HepG2 (cell line): ENCODE measurements around the gene BSG. TPM values are rescaled to one million over a fixed set of nuclear protein-coding genes. Genes with fewer than 3 reads are reported as not detected.
A peak's percentile ranks its signal among the peaks of the same experiment; 100 is the strongest.

ENCODE experiments used
- ATAC-seq: fragments of 200-7000 bp; cut with Tn5 transposase; 3 replicates; pipeline ENCODE4 v1.9.1; 2020; ENCODE audit warnings: mild to moderate bottlenecking, moderate library complexity
- BruUV-seq: library from RNA; stranded (reverse); fragments of 400-500 nt; replicated peaks from 2 replicates; lab custom pipeline; 2021; lab: Mats Ljungman, UMichigan
- CTCF ChIA-PET: fragments of 300-600 bp; formaldehyde crosslinking; extraction: SDS; loops from one replicate; lab custom pipeline; 2021; ENCODE audit warnings: low total read pairs, inconsistent platforms, low intra/inter-chr PET ratio; lab: Yijun Ruan, JAX
- POLR2A ChIA-PET: fragments of 350-600 bp; sonication (Branson Sonifier 250); formaldehyde crosslinking; loops from one replicate; lab custom pipeline; 2020; ENCODE audit warnings: antibody characterized with exemption, inconsistent platforms; lab: Yijun Ruan, JAX
- DNase-seq: peaks from one replicate; pipeline ENCODE4 v3.0.0-alpha.2; 2015; ENCODE audit warnings: low spot score
- FAIRE-seq: peaks from 3 replicates; lab custom pipeline; 2011; peaks lifted over from hg19 to GRCh38; lab: Jason Lieb, UNC
- H2AFZ ChIP-seq: one replicate; pipeline ENCODE4 v1.6.1; 2011; ENCODE audit warnings: low read length, inconsistent platforms
- H3K27ac ChIP-seq: fragments of 300-600 bp; 3 replicates; pipeline ENCODE4 v1.8.0; 2011; ENCODE audit warnings: mixed run types, mild to moderate bottlenecking, mixed read lengths, low read length, inconsistent platforms; ENCODE audit not compliant: insufficient read depth; ENCODE audit errors: extremely low read length
- H3K27me3 ChIP-seq, 2 experiments: fragments of 200-600 bp in 1 of 2; 2 replicates in 1 of 2; 3 replicates in 1 of 2; pipeline versions ENCODE4 v1.6.0 to v1.8.0; 2011; ENCODE audit warnings: low read length in 2 of 2, mild to moderate bottlenecking in 2 of 2, moderate library complexity in 2 of 2, inconsistent platforms in 1 of 2; ENCODE audit not compliant: insufficient read depth in 2 of 2, control insufficient read depth in 1 of 2
- H3K36me3 ChIP-seq, 2 experiments: fragments of 200-600 bp in 1 of 2; replicated peaks in 1 of 2; 2 replicates in 1 of 2; 3 replicates in 1 of 2; pipeline versions ENCODE4 v1.5.1 to v1.8.0; 2011; ENCODE audit warnings: low read length in 2 of 2, inconsistent platforms in 1 of 2; ENCODE audit not compliant: insufficient read depth in 2 of 2, control insufficient read depth in 1 of 2
- H3K4me1 ChIP-seq: 2 replicates; pipeline ENCODE4 v1.5.1; 2012; ENCODE audit warnings: low read length, inconsistent platforms; ENCODE audit not compliant: insufficient read depth
- H3K4me2 ChIP-seq: 2 replicates; pipeline ENCODE4 v1.6.0; 2011; ENCODE audit warnings: low read depth, low read length, inconsistent platforms
- H3K4me3 ChIP-seq, 3 experiments: fragments of 200-600 bp in 1 of 3; sonication (generic), shearing (Covaris generic) in 1 of 3; replicated peaks in 1 of 3; 2 replicates each; pipeline ENCODE4 v1.5.1; 2011 to 2016; ENCODE audit warnings: low read length in 3 of 3, inconsistent platforms in 2 of 3, low read depth in 2 of 3, mild to moderate bottlenecking in 2 of 3, control low read depth in 1 of 3, mixed read lengths in 1 of 3; ENCODE audit not compliant: insufficient read depth in 1 of 3
- H3K79me2 ChIP-seq: one replicate; pipeline ENCODE4 v1.6.1; 2011; ENCODE audit warnings: low read length, inconsistent platforms; ENCODE audit not compliant: insufficient read depth
- H3K9ac ChIP-seq: 2 replicates; pipeline ENCODE4 v1.6.0; 2011; ENCODE audit warnings: mild to moderate bottlenecking, low read depth, low read length, inconsistent platforms; ENCODE audit not compliant: insufficient read depth
- H3K9me3 ChIP-seq: 2 replicates; pipeline ENCODE4 v1.5.1; 2012; ENCODE audit warnings: mild to moderate bottlenecking, low read length
- H4K20me1 ChIP-seq: 2 replicates; pipeline ENCODE4 v1.6.0; 2011; ENCODE audit warnings: inconsistent platforms, mild to moderate bottlenecking, low read length, moderate library complexity; ENCODE audit not compliant: insufficient read depth
- DZIP1 ChIP-seq: sonication (generic); formaldehyde crosslinking; IDR thresholded peaks from 2 replicates; pipeline ENCODE4 v1.5.0; 2020; ENCODE audit warnings: mild to moderate bottlenecking, missing genetic modification reagents
- IRX3 ChIP-seq: sonication (generic); formaldehyde crosslinking; IDR thresholded peaks from 2 replicates; pipeline ENCODE4 v1.8.1; 2023; ENCODE audit warnings: mild to moderate bottlenecking, low read depth, missing genetic modification reagents, borderline replicate concordance
- MZF1 ChIP-seq: sonication (generic); formaldehyde crosslinking; IDR thresholded peaks from 2 replicates; pipeline ENCODE4 v1.8.1; 2023; ENCODE audit warnings: mild to moderate bottlenecking, missing genetic modification reagents, borderline replicate concordance
- RBFOX2 ChIP-seq: fragments of 200-400 bp; formaldehyde crosslinking; IDR thresholded peaks from 2 replicates; pipeline ENCODE4 v1.6.1; 2017; ENCODE audit warnings: low read depth, mild to moderate bottlenecking, low read length
- REST ChIP-seq, 2 experiments: IDR thresholded peaks; 2 replicates each; pipeline ENCODE4 v1.6.1; 2011 to 2012; ENCODE audit warnings: low read length in 2 of 2, borderline replicate concordance in 1 of 2, low read depth in 1 of 2, mild to moderate bottlenecking in 1 of 2, moderate library complexity in 1 of 2
- ZBTB1 ChIP-seq: sonication (generic); formaldehyde crosslinking; IDR thresholded peaks from 2 replicates; pipeline ENCODE4 v1.4.0; 2020; ENCODE audit warnings: missing genetic modification reagents, borderline replicate concordance
- ZBTB21 ChIP-seq: sonication (generic); formaldehyde crosslinking; IDR thresholded peaks from 2 replicates; pipeline ENCODE4 v1.4.0; 2020; ENCODE audit warnings: missing genetic modification reagents
- ZBTB38 ChIP-seq: sonication (generic); formaldehyde crosslinking; IDR thresholded peaks from 2 replicates; pipeline ENCODE4 v1.5.1; 2020; ENCODE audit warnings: mild to moderate bottlenecking, missing genetic modification reagents
- ZNF687 ChIP-seq: sonication (generic); formaldehyde crosslinking; IDR thresholded peaks from 2 replicates; pipeline ENCODE4 v1.5.1; 2020; ENCODE audit warnings: mild to moderate bottlenecking, missing genetic modification reagents, moderate library complexity
- WGBS: methylation state at CpG from one replicate; pipeline ENCODE4 v1.1.6; 2017; ENCODE audit warnings: low lambda C conversion rate; 5-methylcytosine and 5-hydroxymethylcytosine counted together
- in situ Hi-C: cut with HindIII; loops from 2 replicates; pipeline ENCODE4 v1.10.0; 2017; ENCODE audit warnings: low pct_unique_long_range_greater_than_20kb; ENCODE audit not compliant: extremely low pct_ligation_motif_present
- intact Hi-C: fragments of 100-400 bp; cut with micrococcal nuclease; formaldehyde crosslinking; loops from one replicate; pipeline ENCODE4 v1.10.0; 2022; ENCODE audit not compliant: unreplicated experiment
- polyA plus RNA-seq, 8 experiments: library from polyadenylated mRNA; depleted of rRNA in 3 of 8; stranded (reverse) in 7 of 8; unstranded in 1 of 8; fragments of >200 nt; fragmentation: Illumina TruSeq in 4 of 8; extraction: Trizol in 4 of 8; gene quantifications; 2 replicates each; pipeline versions ENCODE4 v1.2.1 to v1.2.3, GENCODE V29; 2011 to 2016; ENCODE audit warnings: low read depth in 4 of 8, missing spikeins in 1 of 8, mixed read lengths in 1 of 8; ENCODE audit not compliant: insufficient read depth in 1 of 8
- total RNA-seq, 5 experiments: library from RNA; depleted of rRNA; stranded (reverse); fragments of >200 nt; fragmentation: Illumina TruSeq; extraction: Trizol; gene quantifications; 2 replicates each; pipeline ENCODE4 v1.2.3, GENCODE V29; 2016; ENCODE audit warnings: low read depth in 1 of 5

BSG gene
- total and polyA plus RNA-seq, 2 of the 13 experiments (the other 11 are each of a cell fraction or from before 2014, with no cell fraction given), result 309 to 754 TPM

GRCh38 chr19:629961-630714 is 57.7 kb downstream of the BSG start:
- Histone ChIP-seq H3K4me2 (no peak overlapping the region), H3K4me1 (peaks cover 36% of the 10 kb centered on the region), H3K36me3 (peaks cover 6 to 26% of the 10 kb centered on the region in 2 experiments; a peak in 4 of 5 replicates), H3K9ac (no peak overlapping the region), H3K27me3 (no peaks in the 10 kb centered on the region; a peak in 1 of 5 replicates), H3K4me3 (no peak overlapping the region), H3K79me2 (peaks cover 30% of the 10 kb centered on the region), H2AFZ (no peak overlapping the region), H3K27ac (no peak overlapping the region), H4K20me1 (peaks cover 7% of the 10 kb centered on the region; the same call in 1 of the 2 replicates), H3K9me3 (no peaks in the 10 kb centered on the region)
- BruUV-seq, result no TSS peak
- ATAC-seq, result no peak
- ChIA-PET CTCF (no interaction called here), POLR2A (no interaction called here)
- no peak for DNase-seq
- intact Hi-C loops, result no loop called here
- in situ Hi-C loops, result no loop called here
- WGBS, result 94% methylated on average over 29 of the region's 30 CpGs
- no peak for FAIRE-seq
- no peak for TF ChIP-seq ZBTB1
- 0 out of 2 replicates have a peak, but pooled peaks have one; percentile 23 for TF ChIP-seq ZNF687 (CRISPR knock-in tag)
- TF ChIP-seq IRX3 (CRISPR knock-in tag), result no peak
- no peak for TF ChIP-seq REST (IDR thresholded peaks at IDR 0.05; ENCODE audit: borderline replicate concordance in 1 of 2, low read depth in 1 of 2, low read length in 2 of 2)
- TF ChIP-seq MZF1 (CRISPR knock-in tag), result no peak
- TF ChIP-seq RBFOX2, result peak; percentile 55; the same call in 1 of the 2 replicates
- TF ChIP-seq ZBTB21 (CRISPR knock-in tag), result no peak
- TF ChIP-seq ZBTB38 (CRISPR knock-in tag), result peak; percentile 70; the same call in 1 of the 2 replicates
- no peak for TF ChIP-seq DZIP1 (CRISPR knock-in tag)
